Prostate gland (tissue), 2 donors: ENCODE measurements around the gene CSNK1G2.

Source experiments
- POLR2A ChIP-seq: fragments of 450-650 bp; IDR thresholded peaks from one replicate; pipeline ENCODE4 v1.6.1; 2016; ENCODE audit warnings: antibody characterized with exemption, mild to moderate bottlenecking
- TF ChIP-seq, protein P1 (sequence below), 4 experiments: fragments of 200-600 bp in 2 of 4; fragments of 450-650 bp in 2 of 4; sonication (generic) in 2 of 4; IDR thresholded peaks; 1 replicate in 3 of 4; 2 replicates in 1 of 4; pipeline ENCODE4 v1.5.1; 2016 to 2019; ENCODE audit warnings: antibody characterized with exemption in 4 of 4, mild to moderate bottlenecking in 2 of 4, moderate library complexity in 2 of 4

DNA sequence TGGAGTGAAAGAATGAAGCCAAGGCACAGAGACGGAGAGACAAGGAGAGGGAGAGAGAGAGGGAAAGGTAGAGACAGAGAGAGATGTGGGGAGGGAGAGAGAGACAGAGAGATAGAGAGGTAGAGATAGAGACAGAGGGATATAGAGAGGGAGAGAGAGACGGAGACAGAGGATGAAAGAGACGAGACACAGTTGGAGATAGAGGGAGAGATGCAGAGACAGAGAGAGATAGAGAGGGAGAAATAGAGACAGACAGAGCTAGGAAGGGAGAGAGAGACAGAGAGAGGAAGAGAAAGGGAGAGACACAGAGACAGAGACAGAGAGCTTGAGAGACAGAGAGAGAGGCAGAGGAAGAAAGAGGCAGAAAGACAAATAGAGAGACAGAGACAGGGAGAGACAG lies 4.5 kb upstream of the CSNK1G2 start:
- TF ChIP-seq, protein P1, sequence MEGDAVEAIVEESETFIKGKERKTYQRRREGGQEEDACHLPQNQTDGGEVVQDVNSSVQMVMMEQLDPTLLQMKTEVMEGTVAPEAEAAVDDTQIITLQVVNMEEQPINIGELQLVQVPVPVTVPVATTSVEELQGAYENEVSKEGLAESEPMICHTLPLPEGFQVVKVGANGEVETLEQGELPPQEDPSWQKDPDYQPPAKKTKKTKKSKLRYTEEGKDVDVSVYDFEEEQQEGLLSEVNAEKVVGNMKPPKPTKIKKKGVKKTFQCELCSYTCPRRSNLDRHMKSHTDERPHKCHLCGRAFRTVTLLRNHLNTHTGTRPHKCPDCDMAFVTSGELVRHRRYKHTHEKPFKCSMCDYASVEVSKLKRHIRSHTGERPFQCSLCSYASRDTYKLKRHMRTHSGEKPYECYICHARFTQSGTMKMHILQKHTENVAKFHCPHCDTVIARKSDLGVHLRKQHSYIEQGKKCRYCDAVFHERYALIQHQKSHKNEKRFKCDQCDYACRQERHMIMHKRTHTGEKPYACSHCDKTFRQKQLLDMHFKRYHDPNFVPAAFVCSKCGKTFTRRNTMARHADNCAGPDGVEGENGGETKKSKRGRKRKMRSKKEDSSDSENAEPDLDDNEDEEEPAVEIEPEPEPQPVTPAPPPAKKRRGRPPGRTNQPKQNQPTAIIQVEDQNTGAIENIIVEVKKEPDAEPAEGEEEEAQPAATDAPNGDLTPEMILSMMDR (IDR thresholded peaks at IDR 0.05): no peak
- no peak for TF ChIP-seq POLR2A
